Occipital lobe (tissue), 2 donors: ENCODE measurements around the gene HAUS6. TPM values are rescaled to one million over a fixed set of nuclear protein-coding genes. Genes with fewer than 3 reads are reported as not detected.
"Not testable (repeated sequence)": the region's sequence is repeated elsewhere in the genome, so short reads cannot be mapped to it uniquely, and the experiment has no call there.

Source experiments
- DNase-seq: peaks from one replicate; lab custom pipeline; 2025; lab: John Stamatoyannopoulos, UW
- total RNA-seq: library from RNA; depleted of rRNA; stranded (reverse); fragments of >200 nt; gene quantifications from one replicate; pipeline ENCODE4 v1.2.3, GENCODE V29; 2014

Gene HAUS6, protein sequence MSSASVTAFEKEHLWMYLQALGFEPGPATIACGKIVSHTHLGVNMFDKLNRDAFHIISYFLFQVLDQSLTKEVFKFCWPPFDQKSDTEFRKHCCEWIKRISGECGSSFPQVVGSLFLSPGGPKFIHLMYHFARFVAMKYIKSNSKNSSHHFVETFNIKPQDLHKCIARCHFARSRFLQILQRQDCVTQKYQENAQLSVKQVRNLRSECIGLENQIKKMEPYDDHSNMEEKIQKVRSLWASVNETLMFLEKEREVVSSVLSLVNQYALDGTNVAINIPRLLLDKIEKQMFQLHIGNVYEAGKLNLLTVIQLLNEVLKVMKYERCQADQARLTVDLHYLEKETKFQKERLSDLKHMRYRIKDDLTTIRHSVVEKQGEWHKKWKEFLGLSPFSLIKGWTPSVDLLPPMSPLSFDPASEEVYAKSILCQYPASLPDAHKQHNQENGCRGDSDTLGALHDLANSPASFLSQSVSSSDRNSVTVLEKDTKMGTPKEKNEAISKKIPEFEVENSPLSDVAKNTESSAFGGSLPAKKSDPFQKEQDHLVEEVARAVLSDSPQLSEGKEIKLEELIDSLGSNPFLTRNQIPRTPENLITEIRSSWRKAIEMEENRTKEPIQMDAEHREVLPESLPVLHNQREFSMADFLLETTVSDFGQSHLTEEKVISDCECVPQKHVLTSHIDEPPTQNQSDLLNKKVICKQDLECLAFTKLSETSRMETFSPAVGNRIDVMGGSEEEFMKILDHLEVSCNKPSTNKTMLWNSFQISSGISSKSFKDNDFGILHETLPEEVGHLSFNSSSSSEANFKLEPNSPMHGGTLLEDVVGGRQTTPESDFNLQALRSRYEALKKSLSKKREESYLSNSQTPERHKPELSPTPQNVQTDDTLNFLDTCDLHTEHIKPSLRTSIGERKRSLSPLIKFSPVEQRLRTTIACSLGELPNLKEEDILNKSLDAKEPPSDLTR
- total RNA-seq: 32.8 TPM

DNA sequence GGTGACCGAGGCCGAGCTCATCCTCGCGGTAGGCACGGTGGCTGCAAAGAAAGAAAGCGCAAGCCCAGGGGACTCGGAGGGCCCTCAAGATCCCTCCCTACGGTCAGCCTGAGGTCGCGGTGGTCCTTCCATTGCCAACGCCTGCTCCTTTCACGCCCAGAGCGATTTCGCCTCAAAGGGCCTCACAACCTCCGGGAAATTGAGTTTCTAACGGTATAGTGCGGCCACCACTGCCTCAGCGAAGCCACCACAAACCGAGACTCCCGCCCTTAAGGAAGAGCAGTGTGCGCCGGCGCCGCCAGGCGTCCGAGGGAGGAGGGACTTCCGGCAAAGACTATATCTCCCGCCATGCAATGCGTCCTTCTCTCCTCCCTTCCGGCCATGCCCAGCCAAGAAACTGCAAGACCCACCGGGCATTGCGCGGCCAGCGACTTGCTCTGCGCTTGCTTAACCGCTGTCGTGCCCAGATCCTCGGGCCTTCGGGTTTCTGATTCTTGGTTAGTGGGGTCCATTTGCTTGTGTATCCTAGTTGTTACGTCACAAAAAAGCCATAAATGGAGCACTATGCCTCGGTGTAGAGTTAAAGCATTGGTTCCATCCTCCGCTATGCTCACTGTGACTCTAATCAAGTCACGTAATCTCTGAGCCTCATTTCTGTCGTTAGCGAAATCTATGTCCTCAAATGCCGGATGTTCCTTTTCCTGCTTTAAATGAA lies at the start of gene HAUS6:
Gene HAUS6, minus strand, starts transcription at position 274 of the 715 bp plus-strand sequence. Its CDS starts 253 bp downstream, at position 21.
- peak; percentile 93 for DNase-seq

DNA sequence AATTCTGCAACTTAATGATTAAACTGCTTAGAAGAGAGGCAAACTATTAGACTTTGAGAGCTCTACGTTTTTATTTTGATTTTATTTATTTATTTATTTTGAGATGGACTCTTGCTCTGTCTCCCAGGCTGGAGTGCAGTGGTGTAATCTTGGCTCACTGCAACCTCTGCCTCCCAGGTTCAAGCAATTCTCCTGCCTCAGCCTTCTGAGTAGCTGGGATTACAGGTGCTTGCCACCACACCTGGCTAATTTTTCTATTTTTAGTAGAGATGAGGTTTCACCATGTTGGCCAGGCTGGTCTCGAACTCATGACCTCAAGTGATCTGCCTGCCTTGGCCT lies 49.4 kb upstream of the HAUS6 start:
- not testable (repeated sequence) for DNase-seq

DNA sequence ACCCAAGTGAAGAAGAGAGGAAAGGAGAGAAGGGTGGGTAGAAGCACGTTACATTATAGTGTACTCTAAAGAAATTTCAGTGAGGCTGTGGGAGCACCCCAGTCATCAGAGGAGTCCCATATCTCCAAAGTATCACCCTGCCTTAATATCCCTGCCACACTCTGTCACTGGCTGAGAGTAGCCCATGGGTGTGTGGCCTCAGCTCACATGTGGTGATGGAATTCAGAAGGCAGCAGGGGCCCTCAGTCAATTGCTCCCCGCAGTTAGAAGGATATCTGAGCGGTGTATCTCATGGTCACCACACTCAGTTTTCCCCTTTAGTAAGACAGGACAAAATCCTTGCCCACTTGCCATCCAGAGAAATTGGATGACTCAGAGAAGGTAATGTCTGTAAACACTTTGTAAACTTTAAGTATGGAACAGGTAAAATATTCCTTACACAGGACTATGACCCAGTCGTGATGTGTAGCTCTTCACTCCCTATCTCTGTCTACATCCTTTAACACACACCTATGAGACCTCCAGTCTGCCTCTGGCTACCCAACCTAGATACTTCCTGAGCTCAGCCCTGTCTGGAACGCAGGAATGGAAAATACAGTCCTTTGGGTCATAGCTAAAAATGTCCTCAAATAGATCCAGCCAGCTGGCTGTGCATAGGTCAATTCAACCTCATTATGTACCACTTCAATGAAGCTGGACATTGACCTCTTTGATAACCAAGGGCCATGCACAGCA lies 48.9 kb upstream of the HAUS6 start:
- DNase-seq: no peak

DNA sequence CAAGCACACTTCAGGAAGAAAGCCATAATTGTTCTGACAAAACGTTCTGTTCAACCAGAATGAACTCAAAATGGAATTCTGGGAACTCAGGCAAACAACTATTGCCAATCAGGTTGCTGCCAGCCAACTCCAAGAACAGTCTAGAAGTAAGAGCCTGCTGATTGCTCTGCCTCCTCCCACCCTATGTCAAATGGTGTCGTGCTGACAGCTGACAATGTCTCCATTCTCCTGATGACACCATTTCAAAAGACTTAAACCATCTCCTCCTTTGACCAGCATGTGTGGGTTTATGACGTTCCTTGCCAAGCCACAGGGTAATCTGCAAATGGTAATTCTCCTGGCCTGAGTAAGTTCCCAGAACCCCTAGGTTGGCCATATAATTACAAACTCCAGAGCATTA lies 46.5 kb upstream of the HAUS6 start:
- DNase-seq: no peak

DNA sequence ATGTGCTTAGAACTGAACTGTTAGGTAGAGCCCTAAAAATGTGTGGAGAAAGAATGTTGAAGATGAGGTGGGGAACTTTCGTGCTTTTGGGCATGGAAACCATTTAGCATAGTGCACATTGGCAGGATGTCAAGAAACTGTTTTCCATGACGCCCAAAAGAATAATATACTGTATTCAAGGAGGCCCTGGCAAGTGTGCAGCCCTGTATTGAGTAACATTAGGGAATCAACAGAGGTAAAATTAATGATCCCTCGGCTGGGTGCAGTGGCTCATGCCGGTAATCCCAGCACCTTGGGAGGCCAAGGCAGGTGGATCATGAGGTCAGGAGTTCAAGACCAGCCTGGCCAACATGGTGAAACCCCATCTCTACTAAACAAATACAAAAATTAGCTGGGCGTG lies 45.5 kb upstream of the HAUS6 start:
- no peak for DNase-seq

DNA sequence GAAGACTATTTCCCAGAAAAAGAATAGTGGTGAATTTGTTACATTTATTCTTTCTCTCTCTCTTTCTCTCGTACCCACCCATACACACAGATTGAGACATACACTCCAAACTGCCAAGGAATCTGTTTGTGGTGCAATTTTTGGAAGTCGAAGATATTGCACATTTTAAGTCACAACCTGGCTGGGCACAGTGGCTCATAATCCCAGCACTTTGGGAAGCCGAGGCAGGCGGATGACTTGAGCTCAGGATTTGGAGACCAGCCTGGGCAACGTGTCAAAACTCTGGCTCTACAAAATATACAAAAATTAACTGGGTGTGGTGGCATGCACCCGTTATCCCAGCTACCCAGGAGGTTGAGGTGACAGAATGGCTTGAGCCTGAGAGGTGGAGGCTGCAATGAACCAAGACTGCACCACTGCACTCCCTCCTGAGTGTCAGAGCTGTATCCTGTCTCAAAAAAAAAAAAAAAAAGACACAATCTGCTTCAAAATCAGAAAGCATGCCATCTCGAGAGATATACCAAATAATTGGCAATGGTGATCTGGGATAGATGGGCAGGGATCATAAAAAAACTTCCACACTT lies 43.8 kb upstream of the HAUS6 start:
- DNase-seq: no peak

DNA sequence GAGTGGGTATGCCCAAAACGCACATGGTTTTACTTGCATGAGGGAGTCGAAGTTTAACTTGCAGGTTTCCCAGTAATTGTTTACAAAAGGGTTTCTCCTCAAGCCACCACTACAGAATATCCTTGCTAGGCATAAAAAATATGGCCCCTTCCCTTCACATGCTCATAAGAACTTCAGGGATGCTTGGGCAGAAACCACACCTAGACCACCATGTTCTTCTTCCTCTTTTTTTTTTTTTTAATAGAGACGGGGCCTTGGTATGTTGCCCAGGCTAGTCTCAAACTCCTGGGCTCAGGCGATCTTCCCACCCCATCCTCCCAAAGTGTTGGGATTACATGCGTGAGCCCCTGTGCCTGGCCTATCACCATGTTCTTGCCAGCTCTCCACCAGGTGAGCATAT lies 43.2 kb upstream of the HAUS6 start:
- DNase-seq: no peak

DNA sequence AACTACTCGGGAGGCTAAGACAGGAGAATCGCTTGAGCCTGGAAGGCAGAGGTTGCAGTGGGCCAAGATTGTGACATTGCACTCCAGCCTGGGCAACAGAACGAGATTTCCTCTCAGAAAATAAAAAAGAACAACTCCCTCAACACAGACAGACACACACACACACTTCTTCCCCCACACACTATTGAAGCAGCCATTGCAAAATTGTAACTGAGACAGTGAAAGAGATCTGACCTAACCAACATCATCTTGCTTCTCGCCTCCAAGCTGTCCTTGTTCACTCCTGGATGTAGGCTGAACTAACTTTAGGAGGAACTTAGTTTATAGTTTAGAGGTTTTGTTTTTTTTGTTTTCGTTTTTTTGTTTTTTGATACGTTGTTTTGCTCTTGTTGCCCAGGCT lies 37.6 kb upstream of the HAUS6 start:
- DNase-seq: no peak

DNA sequence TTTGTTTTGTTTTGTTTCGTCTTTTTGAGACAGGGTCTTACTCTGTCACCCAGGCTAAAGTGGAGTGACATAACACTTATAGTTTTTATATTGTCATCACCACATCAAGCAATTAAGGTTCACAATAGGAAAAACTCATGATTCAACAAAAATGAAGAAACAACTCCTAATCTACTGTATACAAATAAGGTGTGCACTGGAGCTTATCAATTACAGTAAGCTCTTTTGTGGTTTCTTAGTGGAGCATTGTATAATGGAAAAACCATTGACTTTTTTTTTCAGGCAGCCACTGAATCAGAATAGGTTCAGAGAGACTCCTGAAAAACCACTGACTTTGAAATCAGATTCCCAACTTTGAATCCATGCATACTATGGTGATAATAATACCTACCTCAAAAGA lies 35.4 kb upstream of the HAUS6 start:
- no peak for DNase-seq

DNA sequence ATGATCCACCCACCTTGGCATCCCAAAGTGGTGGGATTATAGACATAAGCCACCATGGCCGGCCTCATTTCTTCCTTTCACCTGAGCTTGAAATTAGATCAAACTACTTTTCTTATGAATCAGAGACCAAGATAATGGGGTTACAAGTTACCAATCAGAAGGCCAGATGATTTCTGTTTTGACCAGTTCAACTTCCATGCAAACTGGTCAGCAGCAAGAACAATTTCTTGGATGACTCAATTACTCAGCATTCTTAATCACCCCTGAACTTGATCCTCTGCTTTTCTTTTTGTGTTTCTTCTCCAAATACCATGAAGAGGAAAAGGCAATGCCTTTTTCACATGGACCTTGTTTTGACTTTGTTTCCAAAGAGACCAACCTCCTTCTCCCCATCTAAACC lies 34.6 kb upstream of the HAUS6 start:
- no peak for DNase-seq

DNA sequence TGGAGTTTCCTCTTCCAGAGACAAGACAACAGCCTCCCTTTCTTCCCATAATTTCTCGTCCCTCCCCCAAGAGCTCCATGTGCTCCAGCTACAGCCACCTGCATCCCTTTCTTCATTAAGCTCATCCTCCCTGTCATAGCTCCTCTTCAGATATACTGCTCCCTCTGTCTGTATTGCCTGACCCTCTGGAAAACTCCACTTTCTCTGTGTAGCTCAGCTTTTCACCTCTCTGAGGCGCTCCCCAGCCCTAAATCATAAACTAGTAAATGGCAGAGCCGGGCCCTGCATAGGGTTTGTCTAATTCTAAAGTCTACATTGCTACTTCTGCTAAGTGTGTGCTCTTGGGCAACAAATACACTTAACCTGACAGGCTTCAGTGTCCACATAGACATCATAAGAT lies 33.4 kb upstream of the HAUS6 start:
- no peak for DNase-seq

DNA sequence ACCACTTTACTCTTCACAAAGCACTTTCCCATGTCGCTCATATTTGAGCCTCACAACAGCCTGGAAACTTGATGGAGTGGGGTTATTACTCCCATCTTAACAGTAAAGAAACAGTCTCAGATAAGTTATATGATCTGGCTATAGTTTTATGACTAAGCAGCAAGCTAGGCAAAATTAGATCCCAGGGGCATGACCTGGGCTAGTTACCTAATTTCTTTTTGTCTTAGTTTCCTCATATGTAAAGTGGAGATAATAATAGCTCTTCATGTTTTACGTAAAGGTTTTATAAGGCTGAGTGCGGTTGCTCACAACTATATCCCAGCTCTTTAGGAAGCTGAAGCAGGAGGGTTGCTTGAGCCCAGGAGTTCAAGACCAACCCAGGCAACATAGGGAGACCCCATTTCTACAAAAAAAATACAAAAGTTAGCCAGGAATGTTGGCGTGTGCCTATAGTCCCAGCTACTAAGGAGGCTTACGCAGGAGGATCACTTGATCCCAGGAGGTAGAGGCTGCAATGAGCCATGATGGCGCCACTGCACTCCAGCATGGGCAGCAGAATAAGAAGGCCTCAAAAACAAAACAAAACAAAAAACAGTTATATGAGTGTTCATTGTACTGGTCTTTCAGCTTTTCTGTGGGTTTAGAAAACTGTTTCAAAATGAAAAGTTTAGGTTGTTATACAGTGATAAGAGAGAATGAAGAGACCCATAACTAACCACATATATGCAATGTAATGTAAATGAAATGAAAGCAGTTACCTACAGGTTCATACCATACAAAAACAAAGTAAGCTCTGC lies 31.0 kb upstream of the HAUS6 start:
- DNase-seq: no peak

DNA sequence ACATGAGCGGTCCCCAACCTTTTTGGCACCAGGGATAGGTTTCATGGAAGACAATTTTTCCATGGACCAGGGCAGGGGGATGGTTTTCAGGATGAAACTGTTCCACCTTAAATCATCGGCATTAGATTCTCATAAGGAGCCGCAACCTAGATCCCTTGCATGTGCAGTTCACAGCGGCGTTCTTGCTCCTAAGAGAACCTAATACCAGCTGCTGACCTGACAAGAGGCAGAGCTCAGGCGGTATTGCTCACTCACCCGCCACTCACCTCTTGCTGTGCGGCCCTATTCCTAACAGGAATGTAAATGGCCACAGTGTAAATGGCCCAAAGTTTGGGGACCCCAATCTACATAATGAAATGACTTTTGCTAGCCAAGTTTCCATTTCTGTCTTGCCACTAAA lies 27.7 kb upstream of the HAUS6 start:
- no peak for DNase-seq

DNA sequence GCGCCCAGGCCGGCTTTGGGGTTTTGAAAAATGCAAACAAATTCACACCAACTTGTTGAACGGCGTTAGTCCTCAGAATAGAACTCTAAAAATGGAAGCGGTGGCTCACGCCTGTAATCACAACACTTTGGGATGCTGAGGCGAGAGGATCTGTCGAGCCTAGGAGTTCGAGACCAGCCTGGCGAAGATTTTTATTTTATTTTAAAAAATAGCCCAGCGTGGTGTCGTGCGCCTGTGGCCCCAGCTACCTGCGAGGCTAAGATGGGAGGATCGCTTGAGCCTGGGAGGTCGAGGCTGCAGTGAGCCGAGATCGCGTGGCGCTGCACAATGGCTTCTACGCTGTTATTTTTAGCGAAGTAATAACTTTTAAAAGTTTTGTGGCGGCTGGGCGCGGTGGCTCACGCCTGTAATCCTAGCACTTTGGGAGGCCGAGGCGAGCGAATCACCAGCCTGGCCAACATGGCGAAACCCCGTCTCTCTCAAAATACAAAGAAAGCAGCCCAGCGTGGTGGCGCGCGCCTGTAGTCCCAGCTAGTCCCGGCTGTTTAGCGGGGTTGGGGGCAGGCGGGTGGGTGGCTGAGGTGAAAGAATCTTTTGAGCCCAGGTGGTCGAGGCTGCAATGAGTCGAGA lies 25.3 kb upstream of the HAUS6 start:
- DNase-seq: no peak

DNA sequence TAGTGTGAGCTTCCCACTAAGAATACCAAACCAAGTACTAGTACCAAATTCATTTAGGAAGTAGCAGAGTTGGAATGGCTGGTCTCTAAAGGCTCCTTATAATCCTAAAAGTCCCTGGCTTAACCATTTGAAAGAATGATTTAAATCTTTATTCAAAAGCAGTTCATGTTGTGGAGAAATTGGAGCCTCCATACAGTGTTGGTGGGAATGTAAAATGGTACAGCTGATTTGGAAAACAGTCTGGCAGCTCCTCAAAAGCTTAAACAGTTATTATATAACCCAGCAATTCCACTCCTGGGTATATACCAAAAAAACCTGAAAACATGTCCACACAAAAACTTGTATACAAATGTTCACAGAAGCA lies 21.7 kb upstream of the HAUS6 start:
- DNase-seq: no peak

DNA sequence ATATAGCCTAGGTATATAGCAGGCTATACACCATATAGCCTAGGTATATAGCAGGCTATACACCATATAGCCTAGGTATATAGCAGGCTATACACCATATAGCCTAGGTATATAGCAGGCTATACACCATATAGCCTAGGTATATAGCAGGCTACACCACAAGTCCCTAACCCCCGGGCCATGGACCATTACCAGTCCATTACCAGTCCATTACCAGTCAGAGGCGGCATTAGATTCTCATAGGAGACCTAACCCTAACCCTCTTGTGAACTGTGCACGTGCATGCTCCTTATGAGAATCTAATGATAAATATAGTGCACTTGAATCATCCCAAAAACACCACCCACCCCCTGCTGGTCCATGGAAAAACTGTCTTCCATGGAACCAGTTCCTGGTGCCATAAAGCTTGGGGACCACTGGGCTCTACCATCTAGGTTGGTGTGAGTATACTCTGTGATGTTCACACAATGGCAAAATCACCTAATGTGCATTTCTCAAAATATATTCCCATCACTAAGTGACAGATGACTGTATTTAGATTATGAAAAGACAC lies 19.9 kb upstream of the HAUS6 start:
- DNase-seq: no peak

DNA sequence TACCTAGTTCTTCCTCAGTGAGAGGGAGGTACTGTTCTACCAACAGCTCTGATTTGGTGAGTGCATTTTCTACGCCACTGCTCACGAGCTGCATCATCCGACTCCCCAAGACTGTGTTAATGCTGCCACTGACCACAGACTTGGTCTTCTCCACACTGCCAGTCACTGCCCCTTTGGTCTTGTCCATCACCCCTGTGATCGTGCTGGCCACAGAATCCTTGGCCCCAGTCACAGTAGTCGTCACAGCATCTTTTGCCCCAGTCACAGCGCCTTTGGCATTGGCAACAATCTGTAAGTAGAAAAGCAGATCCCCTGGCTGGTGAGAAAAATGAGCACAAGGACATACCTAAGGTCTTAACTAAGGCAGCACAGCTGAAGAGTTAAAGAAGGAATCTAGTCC lies 18.2 kb upstream of the HAUS6 start:
- no peak for DNase-seq

DNA sequence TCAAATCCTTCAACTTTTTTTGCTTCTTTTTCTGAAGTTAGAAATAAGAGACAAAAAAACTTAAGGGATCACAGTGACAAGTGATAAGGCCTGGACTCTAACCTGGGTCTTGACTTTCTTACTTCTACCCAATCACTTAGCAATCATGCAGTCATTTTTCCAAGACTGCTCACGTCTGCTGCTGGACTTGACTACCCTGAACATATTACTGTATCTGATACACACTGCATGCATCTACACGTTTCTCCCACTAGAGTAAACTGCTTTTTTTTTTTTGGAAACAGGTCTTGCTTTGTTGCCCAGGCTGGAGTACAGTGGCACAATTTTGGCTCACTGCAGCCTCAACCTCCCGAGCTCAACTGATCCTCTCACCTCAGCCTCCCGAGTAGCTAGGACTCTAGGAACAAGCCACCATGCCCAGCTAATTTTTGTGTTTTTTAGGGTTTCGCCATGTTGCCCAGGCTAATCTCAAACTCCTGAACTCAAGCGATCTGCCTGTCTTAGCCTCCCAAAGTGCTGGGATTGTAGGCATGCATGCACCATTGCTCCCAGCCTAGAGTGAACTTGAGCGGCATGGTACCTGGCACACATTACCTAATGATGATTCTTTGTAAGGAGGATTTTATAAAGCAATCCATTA lies 17.2 kb upstream of the HAUS6 start:
- DNase-seq: no peak

DNA sequence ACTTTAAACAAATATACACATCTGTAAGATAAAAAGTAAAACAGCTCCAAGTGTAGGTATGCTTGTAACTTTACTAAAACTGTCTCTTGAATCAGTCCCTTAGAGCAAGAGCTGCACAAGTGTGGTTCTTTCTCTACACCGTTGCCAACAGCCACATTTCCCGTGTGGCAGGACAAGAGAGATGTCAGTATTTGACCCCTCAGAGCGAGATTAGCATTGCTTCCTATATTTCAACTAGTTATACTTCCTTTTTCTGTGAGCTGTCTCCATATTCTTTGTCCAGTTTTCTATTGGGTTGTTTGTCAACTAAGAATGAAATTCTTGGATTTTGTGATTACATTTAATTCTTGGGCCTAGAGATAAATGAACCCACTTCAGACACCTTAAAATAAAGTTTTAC lies 16.5 kb upstream of the HAUS6 start:
- no peak for DNase-seq
